PC-9 (cell line): ENCODE data around the gene RBM14.

Experiments
- CTCF ChIP-seq: fragments of 200-600 bp; sonication (generic); conservative IDR thresholded peaks from 2 replicates; pipeline ENCODE4 v1.6.1; 2017; ENCODE audit warnings: mixed run types, antibody characterized with exemption, mild to moderate bottlenecking, moderate library complexity
- EZH2 ChIP-seq: fragments of 200-600 bp; sonication (generic); IDR thresholded peaks from 2 replicates; pipeline ENCODE4 v1.8.0; 2017; ENCODE audit warnings: antibody characterized with exemption, low read depth

GRCh38 chr11:66568124-66568916 lies 48.1 kb upstream of the RBM14 start, which contains the start of gene CTSF:
- TF ChIP-seq CTCF (no peak), EZH2 (no peak)
